ENCODE measurements around the gene AUTS2. TPM values are rescaled to one million over a fixed set of nuclear protein-coding genes. Genes with fewer than 3 reads are reported as not detected.

Gene AUTS2
- total RNA-seq, 1 experiment from 2014 or later = 256 TPM

DNA sequence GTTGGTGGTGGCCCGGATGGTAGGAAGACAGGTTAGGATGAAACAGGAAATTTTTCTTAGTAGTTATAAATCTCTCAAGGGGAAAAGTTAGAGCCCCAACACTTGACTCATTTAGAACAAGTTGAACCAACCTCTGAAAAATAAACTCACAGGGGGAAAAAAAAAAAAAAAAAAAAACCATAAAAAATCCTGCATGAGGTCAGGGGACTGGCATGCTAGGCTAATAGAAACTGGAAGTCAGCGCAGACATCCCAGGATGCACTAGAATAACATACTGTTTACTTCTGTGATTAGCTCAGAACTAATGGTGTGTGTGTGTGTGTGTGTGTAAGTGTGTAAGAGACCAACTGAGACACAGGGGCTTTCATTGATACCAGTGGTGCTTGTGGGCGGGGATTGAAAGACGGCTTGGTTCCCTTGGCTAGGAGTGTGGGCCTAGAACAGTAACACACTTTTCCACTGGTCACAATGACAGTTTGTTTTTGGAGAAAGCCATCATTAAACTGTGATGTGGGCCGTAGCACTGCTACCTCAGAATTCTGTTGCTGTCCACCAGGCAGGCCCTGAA lies 1042.1 kb downstream of the AUTS2 start:
- no peak overlapping the region for H4K8ac ChIP-seq (replicated peaks; ENCODE audit: insufficient read length, low read depth, low read length)
- H4K5ac ChIP-seq (ENCODE audit: insufficient read length, low read depth, low read length) = no peak overlapping the region
- no peak overlapping the region for H2BK12ac ChIP-seq (ENCODE audit: insufficient read length, low read depth, low read length)
- H3K4me1 Mint-ChIP-seq = peaks cover 30 to 36% of the 10 kb centered on the region in 2 experiments
- no peak overlapping the region for H3T11ph ChIP-seq (ENCODE audit: low read length)
- no peak overlapping the region for H3K14ac ChIP-seq (ENCODE audit: insufficient read depth, low read length)
- H2BK15ac ChIP-seq (ENCODE audit: low read depth, low read length) = no peak overlapping the region
- H3K79me2 ChIP-seq (ENCODE audit: insufficient read depth, low read length) = no peaks in the 10 kb centered on the region
- H3K23me2 ChIP-seq (ENCODE audit: insufficient read length, low read depth, low read length, poor library complexity, severe bottlenecking) = no peaks in the 10 kb centered on the region
- H2AFZ ChIP-seq (ENCODE audit: low read length) = no peak overlapping the region
- H3K27ac Mint-ChIP-seq = no peak overlapping the region
- WGBS (ENCODE audit: extremely low coverage, insufficient read length, low lambda C conversion rate) = no CpG with 5 or more reads among the region's 5 CpGs
- no peak for DNase-seq
- H3K23ac ChIP-seq (ENCODE audit: insufficient read length, low read depth, low read length) = no peak overlapping the region
- no peaks in the 10 kb centered on the region; a peak in 1 of 5 replicates for H3K9me3 Mint-ChIP-seq
- H3K4ac ChIP-seq (ENCODE audit: low read depth, low read length) = no peak overlapping the region
- no peak overlapping the region for H4K91ac ChIP-seq (ENCODE audit: insufficient read length, low read depth, low read length)
- H3K79me1 ChIP-seq (ENCODE audit: insufficient read depth, low read depth, low read length, poor library complexity, severe bottlenecking) = no peaks in the 10 kb centered on the region
- peaks cover 0 to 12% (median 2%) of the 10 kb centered on the region in 3 experiments; a peak in 3 of 7 replicates for H3K36me3 Mint-ChIP-seq (ENCODE audit: insufficient read depth in 1 of 3, low read depth in 3 of 3)
- no peak overlapping the region for H3K18ac ChIP-seq (ENCODE audit: insufficient read length, low read depth, low read length)
- no peak overlapping the region for H3K4me3 Mint-ChIP-seq
- TF ChIP-seq, protein P1, sequence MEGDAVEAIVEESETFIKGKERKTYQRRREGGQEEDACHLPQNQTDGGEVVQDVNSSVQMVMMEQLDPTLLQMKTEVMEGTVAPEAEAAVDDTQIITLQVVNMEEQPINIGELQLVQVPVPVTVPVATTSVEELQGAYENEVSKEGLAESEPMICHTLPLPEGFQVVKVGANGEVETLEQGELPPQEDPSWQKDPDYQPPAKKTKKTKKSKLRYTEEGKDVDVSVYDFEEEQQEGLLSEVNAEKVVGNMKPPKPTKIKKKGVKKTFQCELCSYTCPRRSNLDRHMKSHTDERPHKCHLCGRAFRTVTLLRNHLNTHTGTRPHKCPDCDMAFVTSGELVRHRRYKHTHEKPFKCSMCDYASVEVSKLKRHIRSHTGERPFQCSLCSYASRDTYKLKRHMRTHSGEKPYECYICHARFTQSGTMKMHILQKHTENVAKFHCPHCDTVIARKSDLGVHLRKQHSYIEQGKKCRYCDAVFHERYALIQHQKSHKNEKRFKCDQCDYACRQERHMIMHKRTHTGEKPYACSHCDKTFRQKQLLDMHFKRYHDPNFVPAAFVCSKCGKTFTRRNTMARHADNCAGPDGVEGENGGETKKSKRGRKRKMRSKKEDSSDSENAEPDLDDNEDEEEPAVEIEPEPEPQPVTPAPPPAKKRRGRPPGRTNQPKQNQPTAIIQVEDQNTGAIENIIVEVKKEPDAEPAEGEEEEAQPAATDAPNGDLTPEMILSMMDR (conservative IDR thresholded peaks at IDR 0.05) = no peak
- no peak overlapping the region for H3K9ac ChIP-seq (ENCODE audit: extremely low read depth, insufficient read length, low read length)
- H4K20me1 ChIP-seq (ENCODE audit: control insufficient read depth, insufficient read depth, insufficient read length) = no peaks in the 10 kb centered on the region
- no peak overlapping the region for H2BK5ac ChIP-seq (ENCODE audit: insufficient read length, low read length)
- H3K27ac ChIP-seq (ENCODE audit: insufficient read length, low read depth, low read length) = no peak overlapping the region
- no peaks in the 10 kb centered on the region for H3K27me3 ChIP-seq (ENCODE audit: insufficient read depth, low read length)
- H3K56ac ChIP-seq (ENCODE audit: insufficient read length, low read depth, low read length) = no peak overlapping the region
- H2BK120ac ChIP-seq (ENCODE audit: low read depth, low read length, poor library complexity, severe bottlenecking) = no peak overlapping the region
- no peak overlapping the region for H2BK20ac ChIP-seq (ENCODE audit: low read depth, low read length, poor library complexity, severe bottlenecking)
- peaks cover 9% of the 10 kb centered on the region for H3K27me3 Mint-ChIP-seq (ENCODE audit: low read depth)
- H3K9me3 ChIP-seq (ENCODE audit: control insufficient read depth, low read depth, low read length) = no peaks in the 10 kb centered on the region
- no peak overlapping the region for H3K4me2 ChIP-seq (ENCODE audit: insufficient read depth, insufficient read length, low read length)
- H2AK5ac ChIP-seq (ENCODE audit: insufficient read length, low read length) = no peak overlapping the region
- peaks cover 8% of the 10 kb centered on the region for H3K4me1 ChIP-seq (ENCODE audit: insufficient read depth, low read length)

Measured in H9 (cell line).